Smooth muscle cell (in vitro differentiated cells): Measurements from ENCODE around the gene KCNJ15. TPM values are rescaled to one million over a fixed set of nuclear protein-coding genes. Genes with fewer than 3 reads are reported as not detected.

Experiments used
- DNase-seq: peaks from one replicate; lab custom pipeline; 2025; ENCODE audit not compliant: unreplicated experiment; lab: John Stamatoyannopoulos, UW
- H2AFZ ChIP-seq: fragments of 200-600 bp; sonication (generic); 2 replicates; pipeline ENCODE4 v1.6.0; 2016; ENCODE audit warnings: antibody characterized with exemption, low read depth, mild to moderate bottlenecking
- H3F3A ChIP-seq: fragments of 200-600 bp; sonication (generic); 2 replicates; pipeline ENCODE4 v1.6.0; 2017; ENCODE audit warnings: antibody characterized with exemption, low read depth
- H3K27ac ChIP-seq: fragments of 200-600 bp; sonication (generic); 2 replicates; pipeline ENCODE4 v1.5.1; 2016; ENCODE audit warnings: low read depth, mild to moderate bottlenecking
- H3K27me3 ChIP-seq: fragments of 200-600 bp; sonication (generic); 2 replicates; pipeline ENCODE4 v1.6.1; 2016; ENCODE audit warnings: low read depth, mild to moderate bottlenecking
- H3K36me3 ChIP-seq: fragments of 200-600 bp; sonication (generic); 2 replicates; pipeline ENCODE4 v1.5.1; 2016; ENCODE audit warnings: low read depth
- H3K4me1 ChIP-seq: fragments of 200-600 bp; sonication (generic); 2 replicates; pipeline ENCODE4 v1.5.1; 2016; ENCODE audit warnings: low read depth
- H3K4me2 ChIP-seq: fragments of 200-600 bp; sonication (generic); 2 replicates; pipeline ENCODE4 v1.6.0; 2016; ENCODE audit warnings: mild to moderate bottlenecking
- H3K4me3 ChIP-seq: fragments of 200-600 bp; sonication (generic); 2 replicates; pipeline ENCODE4 v1.5.1; 2016; ENCODE audit warnings: mild to moderate bottlenecking
- H3K79me2 ChIP-seq: fragments of 200-600 bp; sonication (generic); 2 replicates; pipeline ENCODE4 v1.6.0; 2016; ENCODE audit warnings: low read depth, mild to moderate bottlenecking
- H3K9ac ChIP-seq: fragments of 200-600 bp; sonication (generic); 2 replicates; pipeline ENCODE4 v1.6.0; 2016; ENCODE audit warnings: low read depth
- H3K9me3 ChIP-seq: fragments of 200-600 bp; sonication (generic); replicated peaks from 2 replicates; pipeline ENCODE4 v1.5.1; 2016; ENCODE audit warnings: low read depth
- H4K20me1 ChIP-seq: fragments of 200-600 bp; sonication (generic); 2 replicates; pipeline ENCODE4 v1.6.0; 2016; ENCODE audit warnings: low read depth
- CTCF ChIP-seq: fragments of 200-600 bp; sonication (generic); IDR thresholded peaks from 2 replicates; pipeline ENCODE4 v1.5.1; 2017; ENCODE audit warnings: borderline replicate concordance, mild to moderate bottlenecking, antibody characterized with exemption; ENCODE audit not compliant: insufficient read depth, poor library complexity, severe bottlenecking
- WGBS: methylation state at CpG from one replicate; pipeline ENCODE4 v1.1.7; 2016; ENCODE audit warnings: low lambda C conversion rate; 5-methylcytosine and 5-hydroxymethylcytosine counted together
- polyA plus RNA-seq: library from polyadenylated mRNA; unstranded; fragments of >200 nt; fragmentation: Nextera tagmentation; extraction: Ambion mirVana; gene quantifications from 2 replicates; pipeline ENCODE4 v1.2.1, GENCODE V29; 2016
- total RNA-seq: library from RNA; depleted of rRNA; stranded (reverse); fragments of >200 nt; gene quantifications from 2 replicates; pipeline ENCODE4 v1.2.3, GENCODE V29; 2014

The KCNJ15 gene
- total and polyA plus RNA-seq, 2 experiments from 2014 or later = 4.2 to 21.9 TPM

DNA sequence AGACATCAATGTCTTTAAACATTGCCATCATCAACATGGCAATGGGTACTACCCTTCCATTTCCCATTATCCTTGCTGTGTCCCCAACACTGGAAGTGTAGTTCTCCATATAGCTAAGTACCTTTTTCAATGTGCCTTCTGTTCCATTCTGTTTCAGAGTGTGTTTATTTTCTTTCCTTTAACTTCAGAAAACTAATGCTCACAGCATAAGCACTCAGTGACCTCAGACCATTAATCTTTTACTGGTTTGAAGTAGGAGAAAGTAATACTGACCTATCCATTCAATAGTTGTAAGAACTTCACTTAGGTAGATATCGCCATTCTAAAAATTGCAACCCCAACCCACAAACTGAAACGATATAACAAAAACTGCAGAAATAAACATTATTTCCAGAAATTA is 37.8 kb downstream of the KCNJ15 start:
- Histone ChIP-seq H3F3A (peaks cover 4% of the 10 kb centered on the region), H3K9me3 (no peaks in the 10 kb centered on the region), H3K4me1 (peaks cover 14% of the 10 kb centered on the region), H3K36me3 (no peaks in the 10 kb centered on the region), H3K27me3 (no peaks in the 10 kb centered on the region), H4K20me1 (no peaks in the 10 kb centered on the region), H3K9ac (no peak overlapping the region), H3K4me3 (no peak overlapping the region), H3K79me2 (no peaks in the 10 kb centered on the region), H3K4me2 (no peak overlapping the region), H3K27ac (no peak overlapping the region), H2AFZ (no peak overlapping the region)
- no peak for TF ChIP-seq CTCF
- DNase-seq = no peak
- 99% methylated on average over 2 of the region's 2 CpGs for WGBS

GRCh38 chr21:38295997-38296764 is 39.4 kb downstream of the KCNJ15 start:
- Histone ChIP-seq H3K9me3 (no peaks in the 10 kb centered on the region), H4K20me1 (no peaks in the 10 kb centered on the region), H3K4me2 (peak overlapping the region; percentile 65), H3K4me1 (peaks cover 18% of the 10 kb centered on the region), H3K36me3 (no peaks in the 10 kb centered on the region), H3K4me3 (no peak overlapping the region), H3K79me2 (no peaks in the 10 kb centered on the region), H3K27me3 (no peaks in the 10 kb centered on the region), H3K27ac (peak overlapping the region; percentile 63), H2AFZ (no peak overlapping the region), H3K9ac (no peak overlapping the region), H3F3A (no peaks in the 10 kb centered on the region)
- TF ChIP-seq CTCF = no peak
- DNase-seq = no peak
- 47% methylated on average over 8 of the region's 8 CpGs for WGBS

DNA sequence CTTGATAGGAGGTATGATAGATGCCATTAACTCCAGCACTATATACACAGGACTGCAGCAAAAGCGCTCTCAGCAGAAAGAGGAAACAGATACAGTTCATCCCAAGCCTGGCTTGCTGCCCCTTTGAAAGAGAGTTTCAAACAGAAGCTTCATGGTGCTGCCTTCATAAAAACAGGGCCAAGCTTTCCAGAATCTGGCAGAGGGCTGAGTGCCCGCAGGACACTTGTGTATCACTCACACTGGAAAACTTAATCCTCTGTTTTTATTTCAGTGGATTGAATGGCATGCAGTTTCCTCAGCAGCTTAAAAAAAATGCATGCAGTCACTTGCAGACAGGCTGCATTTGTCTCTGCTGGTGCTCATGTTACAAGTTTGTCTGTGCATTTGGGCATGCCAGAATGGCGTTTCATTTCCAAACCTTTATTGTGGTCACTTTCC is 40.4 kb downstream of the KCNJ15 start:
- Histone ChIP-seq H4K20me1 (no peaks in the 10 kb centered on the region), H3K79me2 (no peaks in the 10 kb centered on the region), H3F3A (no peaks in the 10 kb centered on the region), H3K9me3 (no peaks in the 10 kb centered on the region), H2AFZ (no peak overlapping the region), H3K4me2 (peak overlapping the region; percentile 65), H3K4me1 (peaks cover 18% of the 10 kb centered on the region), H3K9ac (no peak overlapping the region), H3K4me3 (no peak overlapping the region), H3K36me3 (no peaks in the 10 kb centered on the region), H3K27me3 (no peaks in the 10 kb centered on the region), H3K27ac (peak overlapping the region; percentile 63)
- WGBS = 11% methylated on average over 3 of the region's 3 CpGs
- no peak for TF ChIP-seq CTCF
- no peak for DNase-seq

GRCh38 chr21:38297871-38298270 is 41.1 kb downstream of the KCNJ15 start:
- H3K27ac ChIP-seq = peak overlapping the region; percentile 63
- peaks cover 18% of the 10 kb centered on the region for H3K4me1 ChIP-seq
- H3K9me3 ChIP-seq = no peaks in the 10 kb centered on the region
- no peak overlapping the region for H3K9ac ChIP-seq
- H4K20me1 ChIP-seq = no peaks in the 10 kb centered on the region
- no peaks in the 10 kb centered on the region for H3K79me2 ChIP-seq
- H3K36me3 ChIP-seq = no peaks in the 10 kb centered on the region
- no peak overlapping the region for H3K4me3 ChIP-seq
- 78% methylated on average over 3 of the region's 3 CpGs for WGBS
- no peak overlapping the region for H2AFZ ChIP-seq
- H3F3A ChIP-seq = no peaks in the 10 kb centered on the region
- DNase-seq = no peak
- peak overlapping the region; percentile 65 for H3K4me2 ChIP-seq
- TF ChIP-seq CTCF = no peak
- H3K27me3 ChIP-seq = no peaks in the 10 kb centered on the region
